SK-N-SH (cell line): ENCODE measurements around the gene NRDC.
"Not testable (repeated sequence)": the region's sequence is repeated elsewhere in the genome, so short reads cannot be mapped to it uniquely, and the experiment has no call there.

Experiments used
- CTCF ChIP-seq: fragments of 200-600 bp; sonication (generic); IDR thresholded peaks from 2 replicates; pipeline ENCODE4 v1.6.1; 2017; ENCODE audit warnings: antibody characterized with exemption, mild to moderate bottlenecking, moderate library complexity
- JUND ChIP-seq: IDR thresholded peaks from 2 replicates; pipeline ENCODE4 v1.4.0; 2012
- POLR2AphosphoS5 ChIP-seq: IDR thresholded peaks from 2 replicates; pipeline ENCODE4 v1.6.1; 2012; ENCODE audit warnings: low read depth, low read length
- SMC3 ChIP-seq: IDR thresholded peaks from 2 replicates; pipeline ENCODE4 v1.6.1; 2012; ENCODE audit warnings: low read depth, low read length, improper control_type of control experiment

GRCh38 chr1:51819021-51819420 is 59.5 kb downstream of the NRDC start:
- TF ChIP-seq CTCF, POLR2AphosphoS5, JUND, SMC3: not testable (repeated sequence)
